ENCODE measurements around the gene NSRP1. TPM values are rescaled to one million over a fixed set of nuclear protein-coding genes. Genes with fewer than 3 reads are reported as not detected.

NSRP1 gene
- polyA plus RNA-seq, 1 donor from 2014 or later, result 8.6 TPM

- no peaks in the 10 kb centered on the region for H3K79me2 ChIP-seq (replicated peaks; ENCODE audit: insufficient read depth, low read length)
- no peak overlapping the region for H3K4me3 ChIP-seq (ENCODE audit: low read length)
- H2AFZ ChIP-seq (ENCODE audit: low read depth, low read length), result no peak overlapping the region
- H3K36me3 ChIP-seq (ENCODE audit: insufficient read depth, low read length), result peaks cover 8% of the 10 kb centered on the region
- no peaks in the 10 kb centered on the region for H3K9me3 ChIP-seq (ENCODE audit: low read length)
- H4K20me1 ChIP-seq (ENCODE audit: insufficient read depth), result no peaks in the 10 kb centered on the region
- H3K27me3 ChIP-seq (ENCODE audit: insufficient read depth, low read depth, low read length), result no peaks in the 10 kb centered on the region
- no peak overlapping the region for H3K9ac ChIP-seq (ENCODE audit: low read length)
- H3K9me2 ChIP-seq (ENCODE audit: insufficient read depth, low read length), result no peaks in the 10 kb centered on the region
- no peak overlapping the region for H3K4me2 ChIP-seq (ENCODE audit: low read length)
- H3K27ac ChIP-seq (ENCODE audit: low read length), result no peak overlapping the region
- TF ChIP-seq RAD21 (conservative IDR thresholded peaks at IDR 0.05), result no peak
- no peak for TF ChIP-seq EZH2 (IDR thresholded peaks at IDR 0.05; ENCODE audit: borderline replicate concordance, insufficient read depth, low read length, poor library complexity, severe bottlenecking)
- TF ChIP-seq TAF1 (IDR thresholded peaks at IDR 0.05; ENCODE audit: low read depth), result no peak
- TF ChIP-seq EP300 (conservative IDR thresholded peaks at IDR 0.05; ENCODE audit: poor library complexity, severe bottlenecking), result no peak
- no peak for TF ChIP-seq MXI1 (conservative IDR thresholded peaks at IDR 0.05; ENCODE audit: poor library complexity, severe bottlenecking)
- no peak for TF ChIP-seq SMC3 (conservative IDR thresholded peaks at IDR 0.05; ENCODE audit: poor library complexity)
- no peak for TF ChIP-seq POLR2AphosphoS5 (IDR thresholded peaks at IDR 0.05)
- TF ChIP-seq CTCF (IDR thresholded peaks at IDR 0.05; ENCODE audit: poor library complexity, severe bottlenecking), result no peak
- no peaks in the 10 kb centered on the region for H3F3A ChIP-seq (ENCODE audit: insufficient read depth, low read length, poor library complexity, severe bottlenecking)
Measured at GRCh38 chr17:30132615-30133014, 16.0 kb downstream of the NSRP1 start.

GRCh38 chr17:30133197-30133596 is 16.6 kb downstream of the NSRP1 start:
- H3K4me2 ChIP-seq (ENCODE audit: low read length), result no peak overlapping the region
- H3K4me3 ChIP-seq (ENCODE audit: low read length), result no peak overlapping the region
- peaks cover 7% of the 10 kb centered on the region for H3K36me3 ChIP-seq (ENCODE audit: insufficient read depth, low read length)
- no peaks in the 10 kb centered on the region for H4K20me1 ChIP-seq (ENCODE audit: insufficient read depth)
- H3K79me2 ChIP-seq (replicated peaks; ENCODE audit: insufficient read depth, low read length), result no peaks in the 10 kb centered on the region
- H2AFZ ChIP-seq (ENCODE audit: low read depth, low read length), result no peak overlapping the region
- H3F3A ChIP-seq (ENCODE audit: insufficient read depth, low read length, poor library complexity, severe bottlenecking), result no peaks in the 10 kb centered on the region
- no peaks in the 10 kb centered on the region for H3K27me3 ChIP-seq (ENCODE audit: insufficient read depth, low read depth, low read length)
- TF ChIP-seq SMC3 (conservative IDR thresholded peaks at IDR 0.05; ENCODE audit: poor library complexity) (no peak), EZH2 (IDR thresholded peaks at IDR 0.05; ENCODE audit: borderline replicate concordance, insufficient read depth, low read length, poor library complexity, severe bottlenecking) (no peak), EP300 (conservative IDR thresholded peaks at IDR 0.05; ENCODE audit: poor library complexity, severe bottlenecking) (no peak), TAF1 (IDR thresholded peaks at IDR 0.05; ENCODE audit: low read depth) (no peak), CTCF (IDR thresholded peaks at IDR 0.05; ENCODE audit: poor library complexity, severe bottlenecking) (no peak), MXI1 (conservative IDR thresholded peaks at IDR 0.05; ENCODE audit: poor library complexity, severe bottlenecking) (no peak), RAD21 (conservative IDR thresholded peaks at IDR 0.05) (no peak), REST (IDR thresholded peaks at IDR 0.05; ENCODE audit: borderline replicate concordance) (no peak), POLR2AphosphoS5 (IDR thresholded peaks at IDR 0.05) (no peak)
- no peak overlapping the region for H3K9ac ChIP-seq (ENCODE audit: low read length)
- no peaks in the 10 kb centered on the region for H3K9me3 ChIP-seq (ENCODE audit: low read length)
- H3K27ac ChIP-seq (ENCODE audit: low read length), result no peak overlapping the region
- no peaks in the 10 kb centered on the region for H3K9me2 ChIP-seq (ENCODE audit: insufficient read depth, low read length)

Data from neural cell (in vitro differentiated cells).